MM.1S (cell line): ENCODE measurements around the gene PLIN3.
"Not testable (repeated sequence)": the region's sequence is repeated elsewhere in the genome, so short reads cannot be mapped to it uniquely, and the experiment has no call there.

ENCODE experiments used
- EZH2 ChIP-seq: fragments of 300-600 bp; sonication (generic); optimal IDR thresholded peaks from 2 replicates; pipeline ENCODE3; 2017; ENCODE audit warnings: low read depth, mild to moderate bottlenecking, antibody characterized with exemption, low read length, mixed read lengths
- EZH2phosphoT487 ChIP-seq: fragments of 300-600 bp; sonication (generic); IDR thresholded peaks from 2 replicates; pipeline ENCODE4 v1.6.1; 2018; ENCODE audit warnings: antibody characterized with exemption, low read length
- TF ChIP-seq, protein P1 (sequence below): fragments of 300-600 bp; sonication (generic); IDR thresholded peaks from 2 replicates; pipeline ENCODE4 v1.5.1; 2016; ENCODE audit warnings: antibody characterized with exemption, low read length, mixed read lengths

DNA sequence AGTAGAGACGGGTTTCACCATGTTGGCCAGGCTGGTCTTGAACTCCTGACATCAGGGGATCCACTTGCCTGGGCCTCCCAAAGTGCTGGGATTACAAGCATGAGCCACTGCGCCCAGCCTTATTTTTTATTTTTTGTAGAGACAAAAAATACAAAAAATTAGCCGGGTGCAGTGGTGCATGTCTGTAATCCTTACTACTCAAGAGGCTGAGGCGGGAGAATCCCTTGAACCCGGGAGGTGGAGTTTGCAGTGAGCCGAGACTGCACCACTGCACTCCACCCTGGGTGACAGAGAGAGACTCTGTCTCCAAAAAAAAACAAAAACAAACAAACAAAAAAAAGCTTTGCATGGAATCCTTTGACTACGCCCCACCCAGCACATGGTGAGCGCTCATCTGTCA lies 14.0 kb downstream of the PLIN3 start:
- TF ChIP-seq, protein P1, sequence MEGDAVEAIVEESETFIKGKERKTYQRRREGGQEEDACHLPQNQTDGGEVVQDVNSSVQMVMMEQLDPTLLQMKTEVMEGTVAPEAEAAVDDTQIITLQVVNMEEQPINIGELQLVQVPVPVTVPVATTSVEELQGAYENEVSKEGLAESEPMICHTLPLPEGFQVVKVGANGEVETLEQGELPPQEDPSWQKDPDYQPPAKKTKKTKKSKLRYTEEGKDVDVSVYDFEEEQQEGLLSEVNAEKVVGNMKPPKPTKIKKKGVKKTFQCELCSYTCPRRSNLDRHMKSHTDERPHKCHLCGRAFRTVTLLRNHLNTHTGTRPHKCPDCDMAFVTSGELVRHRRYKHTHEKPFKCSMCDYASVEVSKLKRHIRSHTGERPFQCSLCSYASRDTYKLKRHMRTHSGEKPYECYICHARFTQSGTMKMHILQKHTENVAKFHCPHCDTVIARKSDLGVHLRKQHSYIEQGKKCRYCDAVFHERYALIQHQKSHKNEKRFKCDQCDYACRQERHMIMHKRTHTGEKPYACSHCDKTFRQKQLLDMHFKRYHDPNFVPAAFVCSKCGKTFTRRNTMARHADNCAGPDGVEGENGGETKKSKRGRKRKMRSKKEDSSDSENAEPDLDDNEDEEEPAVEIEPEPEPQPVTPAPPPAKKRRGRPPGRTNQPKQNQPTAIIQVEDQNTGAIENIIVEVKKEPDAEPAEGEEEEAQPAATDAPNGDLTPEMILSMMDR = not testable (repeated sequence)
- not testable (repeated sequence) for TF ChIP-seq EZH2, EZH2phosphoT487
